Endothelial cell of umbilical vein (primary cell): ENCODE measurements around the gene SLC38A9. TPM values are rescaled to one million over a fixed set of nuclear protein-coding genes. Genes with fewer than 3 reads are reported as not detected.

Source experiments
- BruUV-seq: library from RNA; stranded (reverse); fragments of 400-500 nt; replicated peaks from 2 replicates; lab custom pipeline; 2021; lab: Mats Ljungman, UMichigan
- CTCF ChIA-PET: fragments of 300-600, 350-600 bp; sonication (Branson Sonifier 250); formaldehyde crosslinking; loops from one replicate; lab custom pipeline; 2021; ENCODE audit warnings: antibody characterized with exemption, inconsistent platforms; lab: Charles Lee
- POLR2A ChIA-PET: fragments of 300-600, 350-600 bp; sonication (Branson Sonifier 250); formaldehyde crosslinking; loops from one replicate; lab custom pipeline; 2021; ENCODE audit warnings: antibody characterized with exemption, inconsistent platforms; lab: Charles Lee
- DNase-seq: peaks from one replicate; pipeline ENCODE4 v3.0.0-alpha.2; 2011; ENCODE audit warnings: low read depth, low spot score
- FAIRE-seq: peaks from 2 replicates; lab custom pipeline; 2011; peaks lifted over from hg19 to GRCh38; lab: Jason Lieb, UNC
- H2AFZ ChIP-seq: 2 replicates; pipeline ENCODE4 v1.6.0; 2012; ENCODE audit warnings: low read depth, low read length, control low read depth, inconsistent platforms
- H3K27ac ChIP-seq: 2 replicates; pipeline ENCODE4 v1.5.1; 2011; ENCODE audit warnings: low read depth, mild to moderate bottlenecking, control low read depth, low read length, moderate library complexity; ENCODE audit not compliant: insufficient read depth
- H3K27me3 ChIP-seq, 2 experiments: 2 replicates each; pipeline versions ENCODE4 v1.6.0 to v1.6.1; 2011; ENCODE audit warnings: low read length in 2 of 2, mixed read lengths in 1 of 2; ENCODE audit not compliant: control insufficient read depth in 2 of 2, insufficient read depth in 2 of 2
- H3K36me3 ChIP-seq, 2 experiments: 2 replicates in 1 of 2; 3 replicates in 1 of 2; pipeline ENCODE4 v1.5.1; 2011; ENCODE audit warnings: low read length in 2 of 2, mild to moderate bottlenecking in 1 of 2, moderate library complexity in 1 of 2; ENCODE audit not compliant: control insufficient read depth in 2 of 2, insufficient read depth in 2 of 2; ENCODE audit errors: extremely low read depth in 1 of 2
- H3K4me1 ChIP-seq: 3 replicates; pipeline ENCODE4 v1.5.1; 2011; ENCODE audit warnings: mild to moderate bottlenecking, low read length; ENCODE audit not compliant: control insufficient read depth, insufficient read depth; ENCODE audit errors: extremely low read depth
- H3K4me2 ChIP-seq: 2 replicates; pipeline ENCODE4 v1.6.1; 2011; ENCODE audit warnings: low read length, control low read depth, mixed read lengths; ENCODE audit not compliant: insufficient read depth
- H3K4me3 ChIP-seq, 3 experiments: fragments of 200-600 bp in 1 of 3; sonication (generic), shearing (Covaris generic) in 1 of 3; replicated peaks in 1 of 3; 2 replicates each; pipeline ENCODE4 v1.5.1; 2011 to 2016; ENCODE audit warnings: control low read depth in 3 of 3, low read length in 3 of 3, mild to moderate bottlenecking in 2 of 3, inconsistent platforms in 1 of 3, low read depth in 1 of 3, moderate library complexity in 1 of 3; ENCODE audit not compliant: insufficient read depth in 1 of 3
- H3K79me2 ChIP-seq: 2 replicates; pipeline ENCODE4 v1.6.0; 2012; ENCODE audit warnings: low read length, inconsistent platforms; ENCODE audit not compliant: control insufficient read depth, insufficient read depth
- H3K9ac ChIP-seq: replicated peaks from 2 replicates; pipeline ENCODE3; 2011; ENCODE audit warnings: low read length, control low read depth; ENCODE audit not compliant: insufficient read depth; ENCODE audit errors: extremely low read depth
- H3K9me1 ChIP-seq: replicated peaks from 3 replicates; pipeline ENCODE4 v1.6.0; 2011; ENCODE audit warnings: mild to moderate bottlenecking, low read length; ENCODE audit not compliant: control insufficient read depth, insufficient read depth; ENCODE audit errors: extremely low read depth
- H3K9me3 ChIP-seq: replicated peaks from 2 replicates; pipeline ENCODE4 v1.5.1; 2012; ENCODE audit warnings: low read length, inconsistent platforms; ENCODE audit not compliant: control insufficient read depth, insufficient read depth
- H4K20me1 ChIP-seq: replicated peaks from 2 replicates; pipeline ENCODE3; 2011; ENCODE audit warnings: mild to moderate bottlenecking, low read length; ENCODE audit not compliant: control insufficient read depth, insufficient read depth; ENCODE audit errors: extremely low read depth
- CTCF ChIP-seq, 2 donors: IDR thresholded peaks; 1 replicate in 1 of 2; 2 replicates in 1 of 2; pipeline ENCODE4 v1.5.1; 2011; ENCODE audit warnings: low read length in 2 of 2, mild to moderate bottlenecking in 2 of 2, moderate library complexity in 2 of 2, control low read depth in 1 of 2, inconsistent platforms in 1 of 2, low read depth in 1 of 2; ENCODE audit not compliant: insufficient read depth in 1 of 2; ENCODE audit errors: extremely low read depth in 1 of 2
- EZH2 ChIP-seq: IDR thresholded peaks from 2 replicates; pipeline ENCODE4 v1.6.1; 2012; ENCODE audit warnings: borderline replicate concordance, low read depth, mild to moderate bottlenecking, moderate library complexity, low read length, inconsistent platforms; ENCODE audit not compliant: severe bottlenecking
- FOS ChIP-seq: IDR thresholded peaks from 2 replicates; pipeline ENCODE4 v1.6.1; 2011; ENCODE audit warnings: mild to moderate bottlenecking, low read length, moderate library complexity, borderline replicate concordance; ENCODE audit not compliant: insufficient read depth
- JUN ChIP-seq: IDR thresholded peaks from 2 replicates; pipeline ENCODE4 v1.6.1; 2011; ENCODE audit warnings: borderline replicate concordance, low read depth; ENCODE audit not compliant: insufficient read length, insufficient read depth
- MAX ChIP-seq: IDR thresholded peaks from 2 replicates; pipeline ENCODE4 v1.6.1; 2011; ENCODE audit not compliant: insufficient read depth, insufficient read length
- MYC ChIP-seq: IDR thresholded peaks from one replicate; pipeline ENCODE4 v1.6.1; 2011; ENCODE audit warnings: mild to moderate bottlenecking, low read depth, low read length
- POLR2A ChIP-seq: IDR thresholded peaks from 2 replicates; pipeline ENCODE4 v1.6.1; 2012; ENCODE audit warnings: low read depth, mild to moderate bottlenecking, control low read depth, low read length
- POLR2AphosphoS5 ChIP-seq: IDR thresholded peaks from 2 replicates; pipeline ENCODE4 v1.6.1; 2012; ENCODE audit warnings: low read depth, mild to moderate bottlenecking, control low read depth, low read length, moderate library complexity; ENCODE audit not compliant: insufficient read depth
- dilution Hi-C: fragments of 300-500 bp; cut with MboI; formaldehyde crosslinking; loops from one replicate; pipeline ENCODE4 v1.15.0; 2019; ENCODE audit warnings: low sequenced_read_pairs; ENCODE audit not compliant: extremely low pct_ligation_motif_present
- intact Hi-C: fragments of 100-400 bp; cut with micrococcal nuclease; formaldehyde crosslinking; loops from one replicate; pipeline ENCODE4 v1.10.0; 2022
- polyA plus RNA-seq, 4 experiments: library from polyadenylated mRNA; depleted of rRNA in 3 of 4; stranded (reverse) in 3 of 4; unstranded in 1 of 4; fragments of >200 nt; gene quantifications; 2 replicates each; pipeline versions ENCODE4 v1.2.1 to v1.2.3, GENCODE V29; 2011 to 2012; ENCODE audit warnings: missing spikeins in 1 of 4
- total RNA-seq: library from RNA; stranded (reverse); gene quantifications from 2 replicates; pipeline ENCODE4 v1.2.3, GENCODE V29; 2021

The SLC38A9 gene
- total and polyA plus RNA-seq, 2 donors (not counting 3 experiments of a cell fraction or from before 2014, with no cell fraction given), result 14.1 to 24.9 TPM

GRCh38 chr5:55749387-55749786, 37.3 kb upstream of the SLC38A9 start:
- Histone ChIP-seq H4K20me1 (no peaks in the 10 kb centered on the region), H3K9me3 (no peaks in the 10 kb centered on the region), H3K9me1 (no peaks in the 10 kb centered on the region), H3K4me2 (no peak overlapping the region), H3K79me2 (no peaks in the 10 kb centered on the region), H3K36me3 (no peaks in the 10 kb centered on the region), H3K4me1 (no peaks in the 10 kb centered on the region), H2AFZ (no peak overlapping the region), H3K9ac (no peak overlapping the region), H3K27ac (no peak overlapping the region), H3K4me3 (no peak overlapping the region), H3K27me3 (no peaks in the 10 kb centered on the region)
- no TSS peak for BruUV-seq
- DNase-seq (no peak), FAIRE-seq (no peak)
- ChIA-PET POLR2A (interaction anchor here (0.7 kb wide), 1 partner anchor 106 kb away, joined by 3 read pairs; no protein-coding TSS in a partner anchor), CTCF (interaction anchor here (0.7 to 1.8 kb wide), 2 partner anchors 10 to 34 kb away, joined by 3 to 6 read pairs; no protein-coding TSS in a partner anchor)
- intact Hi-C loops (no loop called here), dilution Hi-C loops (no loop called here)
- TF ChIP-seq JUN (no peak), FOS (no peak), MYC (no peak), EZH2 (no peak), POLR2AphosphoS5 (no peak), CTCF (IDR thresholded peaks at IDR 0.05; ENCODE audit: extremely low read depth in 1 of 2, insufficient read depth in 1 of 2, low read depth in 1 of 2, low read length in 2 of 2) (no peak), MAX (no peak), POLR2A (no peak)
